GM12875 (cell line): ENCODE measurements around the gene WNT9A.

Experiments used
- H3K4me3 ChIP-seq: one replicate; pipeline ENCODE4 v1.5.1; 2011; ENCODE audit warnings: low read depth, low read length, control low read depth
- TF ChIP-seq, protein P1 (sequence below): IDR thresholded peaks from 2 replicates; pipeline ENCODE4 v1.5.1; 2011; ENCODE audit warnings: low read depth, mild to moderate bottlenecking, control low read depth, inconsistent platforms, low read length, moderate library complexity, borderline replicate concordance; ENCODE audit not compliant: insufficient read depth

The WNT9A gene

DNA sequence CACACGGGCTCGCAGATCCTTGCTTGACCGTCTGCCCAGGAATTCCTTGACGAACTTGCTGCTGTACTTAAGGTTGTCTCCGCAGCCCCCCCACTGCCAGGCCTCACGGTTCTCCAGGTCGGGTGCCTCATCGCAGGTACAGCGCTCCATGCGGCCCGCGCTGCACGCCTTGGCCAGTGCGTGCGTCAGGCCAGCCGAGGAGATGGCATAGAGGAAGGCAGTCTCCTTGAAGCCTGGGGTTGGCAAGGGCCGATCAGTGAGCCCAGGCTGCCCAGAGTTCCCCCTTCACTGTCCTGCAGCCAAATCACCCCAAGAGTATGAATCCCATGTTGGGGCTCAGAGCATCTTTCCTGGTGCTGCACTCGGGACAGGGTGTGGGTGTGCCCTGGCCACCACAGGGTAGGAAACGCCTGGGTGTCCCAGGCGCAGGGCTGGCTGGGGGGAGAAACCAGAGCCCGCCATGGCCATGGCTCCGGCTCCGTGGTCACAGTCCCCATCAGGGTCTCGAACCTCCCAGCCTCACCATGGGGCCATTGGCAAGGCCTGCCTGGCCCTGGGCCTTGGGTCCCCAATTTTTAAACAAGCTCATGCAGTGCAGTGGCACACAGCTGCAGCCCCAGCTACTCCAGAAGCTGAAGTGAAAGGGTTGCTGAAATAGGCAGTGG, 23.4 kb downstream of the WNT9A start:
- no peak overlapping the region for H3K4me3 ChIP-seq
- TF ChIP-seq, protein P1, sequence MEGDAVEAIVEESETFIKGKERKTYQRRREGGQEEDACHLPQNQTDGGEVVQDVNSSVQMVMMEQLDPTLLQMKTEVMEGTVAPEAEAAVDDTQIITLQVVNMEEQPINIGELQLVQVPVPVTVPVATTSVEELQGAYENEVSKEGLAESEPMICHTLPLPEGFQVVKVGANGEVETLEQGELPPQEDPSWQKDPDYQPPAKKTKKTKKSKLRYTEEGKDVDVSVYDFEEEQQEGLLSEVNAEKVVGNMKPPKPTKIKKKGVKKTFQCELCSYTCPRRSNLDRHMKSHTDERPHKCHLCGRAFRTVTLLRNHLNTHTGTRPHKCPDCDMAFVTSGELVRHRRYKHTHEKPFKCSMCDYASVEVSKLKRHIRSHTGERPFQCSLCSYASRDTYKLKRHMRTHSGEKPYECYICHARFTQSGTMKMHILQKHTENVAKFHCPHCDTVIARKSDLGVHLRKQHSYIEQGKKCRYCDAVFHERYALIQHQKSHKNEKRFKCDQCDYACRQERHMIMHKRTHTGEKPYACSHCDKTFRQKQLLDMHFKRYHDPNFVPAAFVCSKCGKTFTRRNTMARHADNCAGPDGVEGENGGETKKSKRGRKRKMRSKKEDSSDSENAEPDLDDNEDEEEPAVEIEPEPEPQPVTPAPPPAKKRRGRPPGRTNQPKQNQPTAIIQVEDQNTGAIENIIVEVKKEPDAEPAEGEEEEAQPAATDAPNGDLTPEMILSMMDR: no peak

DNA sequence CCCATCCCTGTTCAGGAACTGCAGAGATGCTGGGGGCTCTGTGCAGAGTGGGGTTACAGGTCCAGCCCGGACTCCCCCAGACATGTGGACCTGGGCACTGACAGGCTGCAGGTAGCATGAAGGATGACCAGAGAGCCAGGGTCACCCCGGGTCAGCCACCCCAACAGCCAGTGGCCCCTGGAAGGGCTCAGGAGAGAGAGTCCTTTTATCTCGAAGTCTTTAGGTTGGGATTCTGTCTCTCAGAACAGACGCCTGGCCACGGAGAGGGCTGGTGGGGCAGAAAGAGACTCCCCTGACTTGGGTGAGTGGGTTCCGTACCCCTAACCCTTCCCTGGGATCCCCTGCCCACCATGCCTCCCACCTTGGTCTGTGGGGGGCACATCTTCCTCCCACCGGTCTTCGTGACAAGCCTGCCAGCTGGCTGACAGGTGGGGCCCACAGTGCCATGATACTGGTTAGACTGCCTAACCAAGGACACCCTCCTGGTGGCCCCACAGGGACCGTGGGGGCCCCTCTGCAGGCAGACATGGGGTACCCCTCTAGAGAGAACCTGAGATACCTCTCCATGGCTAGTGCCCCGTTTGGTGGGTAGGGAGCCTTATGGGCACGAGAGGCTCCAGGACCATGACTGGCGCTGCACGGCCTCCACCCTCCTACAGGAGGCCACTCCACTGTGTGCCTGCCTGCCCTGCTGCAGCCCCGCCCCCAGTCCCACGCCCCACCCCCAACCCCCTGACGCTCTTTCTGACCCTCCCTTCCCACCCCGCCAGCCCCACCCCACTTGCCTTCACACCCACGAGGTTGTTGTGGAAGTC, 24.2 kb downstream of the WNT9A start:
- TF ChIP-seq, protein P1: no peak

DNA sequence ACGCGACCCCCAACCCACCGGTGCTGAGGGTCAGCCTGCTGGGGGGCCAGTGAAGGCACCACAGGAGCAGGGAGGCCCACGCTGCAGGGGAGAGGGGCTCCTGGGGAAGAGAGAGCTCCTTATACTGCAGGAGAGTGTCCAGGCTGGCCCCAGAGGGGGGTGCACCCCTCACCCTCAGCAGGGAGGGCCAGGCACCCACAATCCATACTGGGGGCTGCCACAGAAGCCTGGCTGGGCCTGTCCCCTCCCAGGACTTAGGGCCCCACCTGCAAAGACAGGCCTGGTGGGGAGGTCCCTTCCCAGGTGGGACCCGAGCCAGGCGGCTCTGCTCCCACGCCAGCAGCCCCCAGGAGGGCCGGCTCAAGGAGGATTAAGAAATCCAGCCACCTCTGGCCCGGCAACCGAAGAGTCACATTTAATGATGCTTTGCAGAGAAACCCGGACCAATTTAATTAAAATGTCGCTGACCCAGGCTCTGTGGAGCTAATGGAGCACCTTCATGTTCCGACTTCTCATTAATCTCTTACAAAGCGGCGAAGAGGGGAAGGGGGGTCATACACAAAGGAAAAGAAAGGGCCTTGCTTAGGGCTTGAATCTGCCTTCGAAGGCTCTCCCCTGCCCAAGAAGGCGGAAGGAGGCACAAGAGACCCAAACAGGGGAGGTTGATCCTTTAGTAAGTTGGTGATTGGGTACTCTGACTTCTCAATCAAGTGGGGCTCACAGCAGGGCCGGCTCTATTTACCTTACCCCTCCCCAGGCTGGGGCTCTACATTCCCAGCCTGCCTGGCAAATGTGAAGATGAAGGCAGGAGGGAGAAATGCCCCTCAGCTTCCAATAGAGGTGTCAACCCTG, 25.0 kb downstream of the WNT9A start:
- TF ChIP-seq, protein P1: no peak
- H3K4me3 ChIP-seq: no peak overlapping the region

More for the DNA sequence above, 24.2 kb downstream of the WNT9A start:
- no peak overlapping the region for H3K4me3 ChIP-seq

DNA sequence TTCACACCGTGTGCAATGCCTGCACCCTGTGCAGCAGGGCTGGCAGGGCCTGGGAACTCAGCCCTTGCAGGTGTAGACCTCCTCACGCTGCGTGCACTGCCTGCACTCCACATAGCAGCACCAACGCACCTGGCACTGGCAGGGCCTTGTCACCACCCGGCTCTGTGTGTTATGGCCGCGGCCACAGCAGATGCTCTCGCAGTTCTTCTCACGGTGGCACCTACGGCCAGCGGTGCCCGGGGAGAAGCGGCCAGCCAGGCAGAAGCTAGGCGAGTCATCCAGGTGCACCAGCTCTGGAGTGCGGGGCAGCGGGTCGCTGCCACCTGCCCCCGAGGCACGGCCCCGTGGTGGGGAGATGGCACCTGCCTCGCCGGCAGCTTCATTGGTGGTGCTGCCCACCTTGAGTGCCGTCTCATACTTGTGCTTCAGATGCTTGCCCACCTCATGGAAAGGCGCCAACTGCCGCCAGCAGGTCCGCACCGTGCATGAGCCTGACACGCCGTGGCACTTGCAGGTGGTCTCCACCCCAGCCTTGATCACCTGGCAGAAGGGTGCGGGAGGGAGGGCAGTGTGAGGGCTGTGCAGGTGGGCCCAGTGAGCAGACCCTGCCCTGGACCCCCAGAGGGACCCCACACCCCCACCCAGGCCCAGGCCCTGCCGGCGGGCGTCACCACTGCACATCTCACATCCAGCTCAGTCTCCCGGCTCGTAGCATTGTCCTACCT, 26.1 kb downstream of the WNT9A start:
- no peak overlapping the region for H3K4me3 ChIP-seq
- TF ChIP-seq, protein P1: no peak

DNA sequence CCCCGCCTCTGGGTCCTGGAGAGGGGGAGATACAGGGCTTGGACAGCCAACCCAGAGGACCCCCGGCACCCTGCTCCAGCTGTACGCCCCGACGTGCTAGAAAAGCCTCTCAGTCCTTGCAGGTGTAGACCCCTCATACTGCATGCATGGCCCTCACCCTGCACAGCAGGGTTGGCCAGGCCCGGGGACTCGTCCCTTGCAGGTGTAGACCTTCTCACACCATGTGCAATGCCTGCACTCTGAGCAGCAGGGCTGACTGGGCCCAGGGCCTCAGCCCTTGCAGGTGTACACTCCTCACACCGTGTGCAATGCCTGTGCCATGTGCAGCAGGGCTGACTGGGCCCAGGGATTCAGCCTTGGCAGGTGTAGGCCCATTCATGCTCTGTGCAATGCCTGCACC, 26.8 kb downstream of the WNT9A start:
- TF ChIP-seq, protein P1: no peak
- H3K4me3 ChIP-seq: no peak overlapping the region

DNA sequence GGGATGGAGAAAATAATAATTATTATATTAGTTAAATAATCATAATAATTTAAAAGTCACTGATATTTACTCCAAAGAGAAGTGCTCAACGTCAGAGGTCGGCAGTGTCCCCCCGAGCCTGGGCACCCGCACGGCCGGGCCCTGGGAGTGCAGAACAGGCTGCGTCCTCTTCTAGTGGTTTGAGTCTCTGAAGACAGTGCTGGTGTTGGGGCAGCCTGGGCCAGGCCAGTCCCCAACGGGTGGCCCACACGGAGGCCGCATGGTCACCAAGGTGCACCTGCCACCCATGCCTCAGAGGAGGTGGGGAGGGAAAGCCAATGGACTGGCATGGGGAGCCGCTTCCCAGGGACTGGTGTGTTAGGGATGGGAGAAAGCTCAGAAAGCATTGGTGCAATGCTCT, 27.3 kb downstream of the WNT9A start:
- TF ChIP-seq, protein P1: no peak
- no peak overlapping the region for H3K4me3 ChIP-seq
